Measurements from ENCODE around the gene PRDM16.

GRCh38 chr1:3450983-3451382 lies 382.0 kb downstream of the PRDM16 start:
- no peak for TF ChIP-seq CTCF (IDR thresholded peaks at IDR 0.05)
- no peak for TF ChIP-seq POLR2A (IDR thresholded peaks at IDR 0.05)
- TF ChIP-seq POLR2AphosphoS5 (IDR thresholded peaks at IDR 0.05): no peak
